ENCODE data around the gene SORBS2. TPM values are rescaled to one million over a fixed set of nuclear protein-coding genes. Genes with fewer than 3 reads are reported as not detected.

The SORBS2 gene
- total RNA-seq, 2 donors from 2014 or later: 7.0 to 13.8 TPM

GRCh38 chr4:185671496-185671895 lies 140.5 kb downstream of the SORBS2 start:
- Histone ChIP-seq H3K36me3 (ENCODE audit: control insufficient read depth, insufficient read depth, low read length) (no peaks in the 10 kb centered on the region), H3K4me3 (ENCODE audit: low read length) (no peak overlapping the region), H3K9ac (ENCODE audit: extremely low read depth, low read length, poor library complexity, severe bottlenecking) (no peak overlapping the region), H3K27ac (ENCODE audit: low read depth, low read length) (no peak overlapping the region), H3K9me3 (ENCODE audit: control insufficient read depth, low read length) (no peaks in the 10 kb centered on the region), H3K27me3 (ENCODE audit: control insufficient read depth, insufficient read depth, low read length, poor library complexity, severe bottlenecking) (no peaks in the 10 kb centered on the region), H3K4me1 (ENCODE audit: control insufficient read depth, insufficient read depth, low read length) (no peaks in the 10 kb centered on the region)
- no peaks in the 10 kb centered on the region for H3K36me3 Mint-ChIP-seq (ENCODE audit: low read depth)
- 91 to 92% methylated on average over 4 of the region's 4 CpGs for WGBS, 2 experiments (ENCODE audit: insufficient coverage in 1 of 2, insufficient read length in 1 of 2)
- no peaks in the 10 kb centered on the region for H3K9me3 Mint-ChIP-seq
- peaks cover 3% of the 10 kb centered on the region for H3K27me3 Mint-ChIP-seq (ENCODE audit: insufficient read depth)
- H3K27ac Mint-ChIP-seq: no peak overlapping the region
- no peak for TF ChIP-seq CTCF (conservative IDR thresholded peaks at IDR 0.05)
- no peak overlapping the region for H3K4me3 Mint-ChIP-seq
- no peaks in the 10 kb centered on the region for H3K4me1 Mint-ChIP-seq
- DNase-seq: no peak

GRCh38 chr4:185671066-185671465 lies 140.9 kb downstream of the SORBS2 start:
- Mint-ChIP-seq H3K36me3 (ENCODE audit: low read depth) (no peaks in the 10 kb centered on the region), H3K4me1 (no peaks in the 10 kb centered on the region), H3K9me3 (no peaks in the 10 kb centered on the region), H3K27ac (no peak overlapping the region), H3K4me3 (no peak overlapping the region), H3K27me3 (ENCODE audit: insufficient read depth) (peaks cover 3% of the 10 kb centered on the region)
- Histone ChIP-seq H3K36me3 (ENCODE audit: control insufficient read depth, insufficient read depth, low read length) (no peaks in the 10 kb centered on the region), H3K9ac (ENCODE audit: extremely low read depth, low read length, poor library complexity, severe bottlenecking) (no peak overlapping the region), H3K27me3 (ENCODE audit: control insufficient read depth, insufficient read depth, low read length, poor library complexity, severe bottlenecking) (no peaks in the 10 kb centered on the region), H3K27ac (ENCODE audit: low read depth, low read length) (no peak overlapping the region), H3K9me3 (ENCODE audit: control insufficient read depth, low read length) (no peaks in the 10 kb centered on the region), H3K4me1 (ENCODE audit: control insufficient read depth, insufficient read depth, low read length) (no peaks in the 10 kb centered on the region), H3K4me3 (ENCODE audit: low read length) (no peak overlapping the region)
- no peak for TF ChIP-seq CTCF (conservative IDR thresholded peaks at IDR 0.05)
- WGBS, 2 experiments (ENCODE audit: insufficient coverage in 1 of 2, insufficient read length in 1 of 2): 98% methylated on average over 2 of the region's 2 CpGs; no CpG with 5 or more reads in 1 of the 2 experiments
- DNase-seq: no peak

GRCh38 chr4:185669288-185669687 lies 142.7 kb downstream of the SORBS2 start:
- 91 to 100% methylated on average over 3 to 7 of the region's 7 CpGs for WGBS, 2 experiments (ENCODE audit: insufficient coverage in 1 of 2, insufficient read length in 1 of 2)
- H3K9me3 Mint-ChIP-seq: no peaks in the 10 kb centered on the region
- no peak for TF ChIP-seq CTCF (conservative IDR thresholded peaks at IDR 0.05)

More at GRCh38 chr4:185669288-185669687, 142.7 kb downstream of the SORBS2 start:
- no peak overlapping the region for H3K4me3 Mint-ChIP-seq
- H3K4me3 ChIP-seq (ENCODE audit: low read length): no peak overlapping the region
- no peaks in the 10 kb centered on the region for H3K9me3 ChIP-seq (ENCODE audit: control insufficient read depth, low read length)
- H3K27ac ChIP-seq (ENCODE audit: low read depth, low read length): no peak overlapping the region
- DNase-seq: no peak
- peaks cover 3% of the 10 kb centered on the region for H3K27me3 Mint-ChIP-seq (ENCODE audit: insufficient read depth)
- H3K4me1 Mint-ChIP-seq: peaks cover 6% of the 10 kb centered on the region
- H3K27me3 ChIP-seq (ENCODE audit: control insufficient read depth, insufficient read depth, low read length, poor library complexity, severe bottlenecking): no peaks in the 10 kb centered on the region
- no peaks in the 10 kb centered on the region for H3K4me1 ChIP-seq (ENCODE audit: control insufficient read depth, insufficient read depth, low read length)
- no peak overlapping the region for H3K27ac Mint-ChIP-seq
- no peaks in the 10 kb centered on the region for H3K36me3 Mint-ChIP-seq (ENCODE audit: low read depth)
- no peak overlapping the region for H3K9ac ChIP-seq (ENCODE audit: extremely low read depth, low read length, poor library complexity, severe bottlenecking)
- no peaks in the 10 kb centered on the region for H3K36me3 ChIP-seq (ENCODE audit: control insufficient read depth, insufficient read depth, low read length)

All from endodermal cell (in vitro differentiated cells).